ENCODE data around the gene DROSHA. TPM values are rescaled to one million over a fixed set of nuclear protein-coding genes. Genes with fewer than 3 reads are reported as not detected.

Gene DROSHA
- total RNA-seq, 1 experiment from 2014 or later = 106 TPM

GRCh38 chr5:31366941-31367340 is 165.0 kb downstream of the DROSHA start:
- H3K27me3 ChIP-seq (ENCODE audit: insufficient read depth, low read length) = no peaks in the 10 kb centered on the region
- Mint-ChIP-seq H3K27me3 (ENCODE audit: low read depth) (no peaks in the 10 kb centered on the region; the same call in 1 of the 2 replicates), H3K4me3 (no peak overlapping the region), H3K36me3 (ENCODE audit: insufficient read depth in 1 of 3, low read depth in 3 of 3) (peaks cover 1 to 8% (median 4%) of the 10 kb centered on the region in 3 experiments), H3K27ac (no peak overlapping the region), H3K4me1 (peaks cover 10 to 15% of the 10 kb centered on the region in 2 experiments), H3K9me3 (peaks cover 0 to 7% of the 10 kb centered on the region in 2 experiments; a peak in 4 of 5 replicates)
- TF ChIP-seq, protein P1, sequence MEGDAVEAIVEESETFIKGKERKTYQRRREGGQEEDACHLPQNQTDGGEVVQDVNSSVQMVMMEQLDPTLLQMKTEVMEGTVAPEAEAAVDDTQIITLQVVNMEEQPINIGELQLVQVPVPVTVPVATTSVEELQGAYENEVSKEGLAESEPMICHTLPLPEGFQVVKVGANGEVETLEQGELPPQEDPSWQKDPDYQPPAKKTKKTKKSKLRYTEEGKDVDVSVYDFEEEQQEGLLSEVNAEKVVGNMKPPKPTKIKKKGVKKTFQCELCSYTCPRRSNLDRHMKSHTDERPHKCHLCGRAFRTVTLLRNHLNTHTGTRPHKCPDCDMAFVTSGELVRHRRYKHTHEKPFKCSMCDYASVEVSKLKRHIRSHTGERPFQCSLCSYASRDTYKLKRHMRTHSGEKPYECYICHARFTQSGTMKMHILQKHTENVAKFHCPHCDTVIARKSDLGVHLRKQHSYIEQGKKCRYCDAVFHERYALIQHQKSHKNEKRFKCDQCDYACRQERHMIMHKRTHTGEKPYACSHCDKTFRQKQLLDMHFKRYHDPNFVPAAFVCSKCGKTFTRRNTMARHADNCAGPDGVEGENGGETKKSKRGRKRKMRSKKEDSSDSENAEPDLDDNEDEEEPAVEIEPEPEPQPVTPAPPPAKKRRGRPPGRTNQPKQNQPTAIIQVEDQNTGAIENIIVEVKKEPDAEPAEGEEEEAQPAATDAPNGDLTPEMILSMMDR (conservative IDR thresholded peaks at IDR 0.05) = no peak
- no peak overlapping the region for H3K14ac ChIP-seq (ENCODE audit: insufficient read depth, low read length)
- H2BK12ac ChIP-seq (ENCODE audit: insufficient read length, low read depth, low read length) = no peak overlapping the region
- H3K9me3 ChIP-seq (ENCODE audit: control insufficient read depth, low read depth, low read length) = no peaks in the 10 kb centered on the region
- H3K56ac ChIP-seq (ENCODE audit: insufficient read length, low read depth, low read length) = no peak overlapping the region
- H2BK5ac ChIP-seq (ENCODE audit: insufficient read length, low read length) = no peak overlapping the region
- H3T11ph ChIP-seq (ENCODE audit: low read length) = no peak overlapping the region
- H3K4ac ChIP-seq (ENCODE audit: low read depth, low read length) = no peak overlapping the region
- no peak overlapping the region for H2BK20ac ChIP-seq (ENCODE audit: low read depth, low read length, poor library complexity, severe bottlenecking)
- no peak for DNase-seq
- H2AFZ ChIP-seq (ENCODE audit: low read length) = no peak overlapping the region
- no CpG with 5 or more reads among the region's 5 CpGs for WGBS (ENCODE audit: extremely low coverage, insufficient read length, low lambda C conversion rate)
- H3K79me2 ChIP-seq (ENCODE audit: insufficient read depth, low read length) = no peaks in the 10 kb centered on the region
- no peak overlapping the region for H2AK5ac ChIP-seq (ENCODE audit: insufficient read length, low read length)
- no peak overlapping the region for H3K9ac ChIP-seq (ENCODE audit: extremely low read depth, insufficient read length, low read length)
- no peak overlapping the region for H4K8ac ChIP-seq (replicated peaks; ENCODE audit: insufficient read length, low read depth, low read length)
- H4K20me1 ChIP-seq (ENCODE audit: control insufficient read depth, insufficient read depth, insufficient read length) = no peaks in the 10 kb centered on the region
- H3K23ac ChIP-seq (ENCODE audit: insufficient read length, low read depth, low read length) = no peak overlapping the region
- no peak overlapping the region for H3K4me2 ChIP-seq (ENCODE audit: insufficient read depth, insufficient read length, low read length)
- no peaks in the 10 kb centered on the region; the same call in 1 of the 2 replicates for H3K4me1 ChIP-seq (ENCODE audit: insufficient read depth, low read length)
- H3K27ac ChIP-seq (ENCODE audit: insufficient read length, low read depth, low read length) = no peak overlapping the region
- no peak overlapping the region for H2BK120ac ChIP-seq (ENCODE audit: low read depth, low read length, poor library complexity, severe bottlenecking)
- no peaks in the 10 kb centered on the region for H3K79me1 ChIP-seq (ENCODE audit: insufficient read depth, low read depth, low read length, poor library complexity, severe bottlenecking)
- no peak overlapping the region for H4K5ac ChIP-seq (ENCODE audit: insufficient read length, low read depth, low read length)
- no peak overlapping the region for H3K18ac ChIP-seq (ENCODE audit: insufficient read length, low read depth, low read length)
- no peaks in the 10 kb centered on the region for H3K23me2 ChIP-seq (ENCODE audit: insufficient read length, low read depth, low read length, poor library complexity, severe bottlenecking)
- no peak overlapping the region for H4K91ac ChIP-seq (ENCODE audit: insufficient read length, low read depth, low read length)
- H2BK15ac ChIP-seq (ENCODE audit: low read depth, low read length) = no peak overlapping the region

Measured in H9 (cell line).